Measurements from ENCODE around the gene GOLT1A.

GOLT1A gene

GRCh38 chr1:204205486-204205885, 8.3 kb downstream of the GOLT1A start:
- no peak for DNase-seq (ENCODE audit: low read depth)
- H3K4me3 ChIP-seq (ENCODE audit: low read depth, low read length): no peak overlapping the region
- TF ChIP-seq, protein P1, sequence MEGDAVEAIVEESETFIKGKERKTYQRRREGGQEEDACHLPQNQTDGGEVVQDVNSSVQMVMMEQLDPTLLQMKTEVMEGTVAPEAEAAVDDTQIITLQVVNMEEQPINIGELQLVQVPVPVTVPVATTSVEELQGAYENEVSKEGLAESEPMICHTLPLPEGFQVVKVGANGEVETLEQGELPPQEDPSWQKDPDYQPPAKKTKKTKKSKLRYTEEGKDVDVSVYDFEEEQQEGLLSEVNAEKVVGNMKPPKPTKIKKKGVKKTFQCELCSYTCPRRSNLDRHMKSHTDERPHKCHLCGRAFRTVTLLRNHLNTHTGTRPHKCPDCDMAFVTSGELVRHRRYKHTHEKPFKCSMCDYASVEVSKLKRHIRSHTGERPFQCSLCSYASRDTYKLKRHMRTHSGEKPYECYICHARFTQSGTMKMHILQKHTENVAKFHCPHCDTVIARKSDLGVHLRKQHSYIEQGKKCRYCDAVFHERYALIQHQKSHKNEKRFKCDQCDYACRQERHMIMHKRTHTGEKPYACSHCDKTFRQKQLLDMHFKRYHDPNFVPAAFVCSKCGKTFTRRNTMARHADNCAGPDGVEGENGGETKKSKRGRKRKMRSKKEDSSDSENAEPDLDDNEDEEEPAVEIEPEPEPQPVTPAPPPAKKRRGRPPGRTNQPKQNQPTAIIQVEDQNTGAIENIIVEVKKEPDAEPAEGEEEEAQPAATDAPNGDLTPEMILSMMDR (IDR thresholded peaks at IDR 0.05; ENCODE audit: control insufficient read depth, extremely low read depth, insufficient read depth): no peak

DNA sequence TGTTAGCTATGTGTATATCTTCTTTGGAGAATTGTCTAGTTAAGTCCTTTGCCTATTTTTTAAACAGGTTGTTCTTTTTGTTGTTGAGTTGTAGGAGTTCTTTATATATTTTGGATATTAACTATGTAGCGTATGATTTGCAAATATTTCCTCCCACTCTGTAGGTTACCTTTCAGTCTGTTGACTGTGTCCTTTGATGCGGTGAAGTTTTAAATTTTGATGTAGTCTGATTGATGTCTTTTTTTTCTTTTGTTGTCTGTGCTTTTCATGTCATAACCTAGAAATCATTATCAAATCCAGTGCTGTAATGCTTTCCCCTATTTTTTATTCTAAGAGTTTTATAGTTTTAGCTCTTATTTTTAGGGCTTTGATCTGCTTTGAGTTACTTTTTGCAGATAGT, 8.8 kb downstream of the GOLT1A start:
- TF ChIP-seq, protein P1 (IDR thresholded peaks at IDR 0.05; ENCODE audit: control insufficient read depth, extremely low read depth, insufficient read depth): no peak
- H3K4me3 ChIP-seq (ENCODE audit: low read depth, low read length): no peak overlapping the region
- DNase-seq (ENCODE audit: low read depth): no peak

GRCh38 chr1:204203206-204203767, 10.5 kb downstream of the GOLT1A start:
- TF ChIP-seq, protein P1 (IDR thresholded peaks at IDR 0.05; ENCODE audit: control insufficient read depth, extremely low read depth, insufficient read depth): no peak
- no peak overlapping the region for H3K4me3 ChIP-seq (ENCODE audit: low read depth, low read length)
- DNase-seq (ENCODE audit: low read depth): no peak

DNA sequence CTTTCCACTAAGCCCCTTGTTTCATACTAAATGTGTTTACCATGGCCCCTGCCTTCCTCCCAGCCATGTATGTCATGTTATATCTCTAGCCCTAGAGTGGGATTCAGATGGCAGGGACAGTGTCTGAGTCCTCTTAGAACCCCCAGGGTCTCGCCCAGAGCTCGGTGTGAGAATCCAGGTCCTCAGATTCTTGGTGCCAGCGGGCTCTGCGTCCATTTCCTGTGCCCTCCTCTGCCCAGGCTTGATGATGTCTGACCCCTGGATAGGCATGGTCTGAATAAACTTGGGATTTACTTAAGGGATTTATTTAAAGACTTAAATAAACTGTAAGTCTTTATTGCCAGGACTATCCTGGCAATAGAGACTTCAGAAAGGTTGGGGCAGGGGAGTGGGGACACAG, 11.3 kb downstream of the GOLT1A start:
- no peak for DNase-seq (ENCODE audit: low read depth)
- H3K4me3 ChIP-seq (ENCODE audit: low read depth, low read length): no peak overlapping the region
- TF ChIP-seq, protein P1 (IDR thresholded peaks at IDR 0.05; ENCODE audit: control insufficient read depth, extremely low read depth, insufficient read depth): no peak

DNA sequence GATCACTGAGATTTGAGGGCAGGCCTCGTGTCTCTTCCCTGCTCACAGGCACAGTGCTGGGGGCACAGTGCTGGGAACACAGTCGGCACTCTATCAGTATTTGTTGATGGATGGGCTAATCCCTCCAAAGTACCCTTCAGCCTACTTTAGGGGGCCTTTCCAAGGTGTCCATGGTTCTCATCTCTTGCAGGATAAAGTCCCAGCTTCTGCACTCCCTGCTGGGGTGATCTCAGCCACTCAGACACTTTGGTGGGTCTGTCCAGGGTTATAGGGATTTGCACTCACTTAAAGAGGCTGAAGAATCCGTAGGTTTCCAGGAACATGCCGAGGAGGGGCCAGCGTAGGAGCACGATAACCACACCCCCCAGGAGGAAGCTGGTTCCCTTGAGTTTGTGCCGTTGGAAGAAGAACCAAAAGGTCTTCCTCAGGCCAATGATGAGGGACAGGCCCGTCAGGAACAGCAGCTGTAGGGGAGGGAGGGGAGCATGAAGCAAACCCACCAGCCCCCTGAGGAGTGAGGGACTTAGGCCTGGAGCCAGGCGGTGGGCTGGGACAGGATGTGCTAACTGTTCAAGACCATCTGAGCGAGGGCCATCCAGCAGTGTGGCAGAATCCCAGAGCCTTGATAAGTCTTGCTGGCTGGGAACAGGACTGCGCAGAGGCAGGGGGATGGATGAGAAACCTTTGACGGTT, 12.3 kb downstream of the GOLT1A start:
- H3K4me3 ChIP-seq (ENCODE audit: low read depth, low read length): no peak overlapping the region
- TF ChIP-seq, protein P1 (IDR thresholded peaks at IDR 0.05; ENCODE audit: control insufficient read depth, extremely low read depth, insufficient read depth): no peak
- no peak for DNase-seq (ENCODE audit: low read depth)

DNA sequence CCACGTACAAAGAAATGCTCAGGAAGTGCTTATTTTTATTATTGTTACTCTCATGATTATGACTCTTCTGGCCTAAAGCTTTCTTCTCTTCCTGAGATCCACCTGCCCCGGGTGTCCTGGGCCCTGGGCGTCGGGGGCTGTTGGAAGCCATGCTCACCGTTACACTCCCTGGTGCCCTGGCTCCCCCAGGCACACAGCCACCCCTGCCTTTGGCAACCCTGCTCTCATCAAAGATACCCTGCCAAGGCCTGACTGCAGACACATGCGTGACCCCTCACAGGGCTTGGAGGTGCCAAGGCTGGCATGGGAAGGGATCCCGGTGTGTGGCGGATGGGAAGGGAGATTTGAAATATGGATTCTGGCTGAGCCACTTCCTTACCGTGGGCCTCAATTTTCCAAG, 14.2 kb downstream of the GOLT1A start:
- DNase-seq (ENCODE audit: low read depth): no peak
- no peak overlapping the region for H3K4me3 ChIP-seq (ENCODE audit: low read depth, low read length)
- TF ChIP-seq, protein P1 (IDR thresholded peaks at IDR 0.05; ENCODE audit: control insufficient read depth, extremely low read depth, insufficient read depth): no peak

Data from LNCaP clone FGC (cell line).